Mesenchymal stem cell (in vitro differentiated cells and primary cell): ENCODE measurements around the gene KRTAP3-2.
A peak's percentile ranks its signal among the peaks of the same experiment; 100 is the strongest.

ENCODE experiments used
- DNase-seq: peaks from one replicate; pipeline ENCODE4 v3.0.0-alpha.2; 2013
- H2AFZ ChIP-seq: one replicate; pipeline ENCODE4 v1.6.1; 2013; ENCODE audit warnings: low read depth, mild to moderate bottlenecking, control low read depth, inconsistent platforms, low read length, moderate library complexity
- H2AK5ac ChIP-seq: 2 replicates; pipeline ENCODE4 v1.6.1; 2013; ENCODE audit warnings: low read length, moderate library complexity, mild to moderate bottlenecking, inconsistent platforms; ENCODE audit not compliant: severe bottlenecking
- H2BK120ac ChIP-seq: one replicate; pipeline ENCODE4 v1.6.1; 2013; ENCODE audit warnings: low read depth, mild to moderate bottlenecking, inconsistent platforms, low read length, moderate library complexity
- H2BK12ac ChIP-seq, 2 experiments: one replicate each; pipeline ENCODE4 v1.6.1; 2013; ENCODE audit warnings: inconsistent platforms in 2 of 2, low read length in 2 of 2, mild to moderate bottlenecking in 2 of 2, moderate library complexity in 2 of 2, control low read depth in 1 of 2
- H2BK15ac ChIP-seq: one replicate; pipeline ENCODE4 v1.6.1; 2013; ENCODE audit warnings: mild to moderate bottlenecking, low read depth, inconsistent platforms; ENCODE audit not compliant: poor library complexity, severe bottlenecking
- H2BK5ac ChIP-seq: 2 replicates; pipeline ENCODE4 v1.6.1; 2013; ENCODE audit warnings: low read depth, mild to moderate bottlenecking, low read length, control low read depth, inconsistent platforms; ENCODE audit not compliant: poor library complexity, severe bottlenecking
- H3K14ac ChIP-seq, 2 experiments: one replicate each; pipeline ENCODE4 v1.6.1; 2013; ENCODE audit warnings: inconsistent platforms in 2 of 2, low read length in 2 of 2, control low read depth in 1 of 2, mild to moderate bottlenecking in 1 of 2, moderate library complexity in 1 of 2
- H3K18ac ChIP-seq, 2 experiments: one replicate each; pipeline ENCODE4 v1.6.1; 2013; ENCODE audit warnings: inconsistent platforms in 2 of 2, low read length in 2 of 2, control low read depth in 1 of 2, low read depth in 1 of 2, mild to moderate bottlenecking in 1 of 2
- H3K23ac ChIP-seq, 2 experiments: one replicate each; pipeline ENCODE4 v1.6.1; 2013; ENCODE audit warnings: inconsistent platforms in 2 of 2, low read length in 2 of 2, mild to moderate bottlenecking in 2 of 2, moderate library complexity in 2 of 2, control low read depth in 1 of 2
- H3K27ac ChIP-seq: 2 replicates; pipeline ENCODE4 v1.5.1; 2013; ENCODE audit warnings: mild to moderate bottlenecking, moderate library complexity, low read length, control low read depth, inconsistent platforms; ENCODE audit not compliant: poor library complexity, severe bottlenecking
- H3K27me3 ChIP-seq, 2 experiments: 2 replicates each; pipeline versions ENCODE4 v1.6.1 to v1.7.0; 2013; ENCODE audit warnings: low read length in 2 of 2, mild to moderate bottlenecking in 2 of 2, moderate library complexity in 2 of 2, control low read depth in 1 of 2, inconsistent platforms in 1 of 2; ENCODE audit not compliant: control insufficient read depth in 1 of 2, insufficient read depth in 1 of 2
- H3K36me3 ChIP-seq, 2 experiments: 2 replicates each; pipeline versions ENCODE4 v1.6.1 to v1.7.0; 2013; ENCODE audit warnings: low read length in 2 of 2, control low read depth in 1 of 2, inconsistent platforms in 1 of 2, low read depth in 1 of 2, mild to moderate bottlenecking in 1 of 2; ENCODE audit not compliant: insufficient read depth in 2 of 2, control insufficient read depth in 1 of 2
- H3K4ac ChIP-seq, 2 experiments: one replicate each; pipeline ENCODE4 v1.6.1; 2013; ENCODE audit warnings: inconsistent platforms in 2 of 2, low read length in 2 of 2, mild to moderate bottlenecking in 2 of 2, moderate library complexity in 2 of 2, control low read depth in 1 of 2, low read depth in 1 of 2
- H3K4me1 ChIP-seq: 2 replicates; pipeline ENCODE4 v1.6.1; 2013; ENCODE audit warnings: low read depth, low read length, control low read depth; ENCODE audit not compliant: control insufficient read depth, insufficient read depth
- H3K4me2 ChIP-seq: 2 replicates; pipeline ENCODE4 v1.6.1; 2013; ENCODE audit warnings: low read length, mild to moderate bottlenecking, inconsistent platforms; ENCODE audit not compliant: poor library complexity, severe bottlenecking
- H3K4me3 ChIP-seq, 2 experiments: 2 replicates each; pipeline versions ENCODE4 v1.5.1 to v1.7.0; 2013; ENCODE audit warnings: low read length in 2 of 2, mild to moderate bottlenecking in 2 of 2, control low read depth in 1 of 2, low read depth in 1 of 2; ENCODE audit not compliant: insufficient read depth in 1 of 2
- H3K79me1 ChIP-seq: replicated peaks from 2 replicates; pipeline ENCODE4 v1.6.1; 2013; ENCODE audit warnings: mild to moderate bottlenecking, control low read depth, low read length, inconsistent platforms; ENCODE audit not compliant: poor library complexity, severe bottlenecking
- H3K9ac ChIP-seq: 2 replicates; pipeline ENCODE4 v1.7.0; 2013; ENCODE audit warnings: mild to moderate bottlenecking, low read length, moderate library complexity
- H3K9me3 ChIP-seq: 2 replicates; pipeline ENCODE4 v1.7.0; 2013; ENCODE audit warnings: mild to moderate bottlenecking, low read length; ENCODE audit not compliant: control insufficient read depth
- H4K8ac ChIP-seq: one replicate; pipeline ENCODE4 v1.6.1; 2013; ENCODE audit warnings: inconsistent platforms, mild to moderate bottlenecking, low read length, moderate library complexity
- H4K91ac ChIP-seq: one replicate; pipeline ENCODE4 v1.6.1; 2013; ENCODE audit warnings: mild to moderate bottlenecking, low read length, inconsistent platforms
- WGBS: methylation state at CpG from one replicate; pipeline ENCODE4 v1.1.7; 2013; ENCODE audit warnings: mixed read lengths; 5-methylcytosine and 5-hydroxymethylcytosine counted together

Gene KRTAP3-2

GRCh38 chr17:40992666-40993065 lies 7.0 kb downstream of the KRTAP3-2 start:
- Histone ChIP-seq H3K14ac (no peak overlapping the region), H3K4me3 (no peak overlapping the region), H2AK5ac (no peak overlapping the region), H3K4me2 (no peak overlapping the region), H3K4ac (no peak overlapping the region), H2BK12ac (no peak overlapping the region), H3K27me3 (no peaks in the 10 kb centered on the region), H3K9ac (no peak overlapping the region), H3K23ac (no peak overlapping the region), H3K36me3 (no peaks in the 10 kb centered on the region), H2BK5ac (no peak overlapping the region), H3K27ac (no peak overlapping the region), H4K8ac (no peak overlapping the region), H2BK15ac (no peak overlapping the region), H2BK120ac (no peak overlapping the region), H3K4me1 (peaks cover 2% of the 10 kb centered on the region), H3K9me3 (no peaks in the 10 kb centered on the region), H2AFZ (no peak overlapping the region), H3K18ac (no peak overlapping the region), H4K91ac (no peak overlapping the region), H3K79me1 (no peaks in the 10 kb centered on the region)
- 81% methylated on average over 1 of the region's 3 CpGs for WGBS
- DNase-seq: no peak

- DNase-seq: no peak
- H3K9ac ChIP-seq: no peak overlapping the region
- H3K4me1 ChIP-seq: no peaks in the 10 kb centered on the region
- no peak overlapping the region for H4K8ac ChIP-seq
- no peak overlapping the region for H3K4me2 ChIP-seq
- 63% methylated on average over 8 of the region's 8 CpGs for WGBS
- H3K23ac ChIP-seq: no peak overlapping the region
- peak overlapping the region; percentile 5 for H2AFZ ChIP-seq
- H3K4me3 ChIP-seq: no peak overlapping the region
- H3K4ac ChIP-seq: no peak overlapping the region
- no peak overlapping the region for H2BK15ac ChIP-seq
- no peak overlapping the region for H2AK5ac ChIP-seq
- H3K18ac ChIP-seq: no peak overlapping the region
- H2BK12ac ChIP-seq: no peak overlapping the region
- no peaks in the 10 kb centered on the region for H3K27me3 ChIP-seq
- H3K36me3 ChIP-seq: no peaks in the 10 kb centered on the region
- H2BK5ac ChIP-seq: no peak overlapping the region
- no peak overlapping the region for H4K91ac ChIP-seq
- no peaks in the 10 kb centered on the region for H3K9me3 ChIP-seq
- H2BK120ac ChIP-seq: no peak overlapping the region
- no peaks in the 10 kb centered on the region for H3K79me1 ChIP-seq
- H3K27ac ChIP-seq: no peak overlapping the region
- no peak overlapping the region for H3K14ac ChIP-seq
Measured at GRCh38 chr17:40986920-40987319, 12.8 kb downstream of the KRTAP3-2 start.

- Histone ChIP-seq H2BK5ac (no peak within 1 kb of the TSS), H3K4me2 (no peak within 1 kb of the TSS), H2BK120ac (no peak within 1 kb of the TSS), H3K79me1 (no peaks in the 10 kb centered on the region), H3K23ac (no peak within 1 kb of the TSS), H3K4ac (no peak within 1 kb of the TSS), H3K36me3 (no peaks in the 10 kb centered on the region), H3K9me3 (no peaks in the 10 kb centered on the region), H2AK5ac (no peak within 1 kb of the TSS), H2AFZ (no peak within 1 kb of the TSS), H3K18ac (no peak within 1 kb of the TSS), H4K91ac (no peak within 1 kb of the TSS), H2BK15ac (no peak within 1 kb of the TSS), H3K4me1 (peaks cover 5% of the 10 kb centered on the region), H3K4me3 (peak within 1 kb of the TSS in 1 of 2 experiments; percentile 4), H2BK12ac (no peak within 1 kb of the TSS), H3K14ac (peak within 1 kb of the TSS in 1 of 2 experiments; percentile 26), H3K27ac (no peak within 1 kb of the TSS), H4K8ac (no peak within 1 kb of the TSS), H3K27me3 (no peaks in the 10 kb centered on the region), H3K9ac (no peak within 1 kb of the TSS)
- no peak for DNase-seq
- WGBS: no CpG with 5 or more reads among the region's 3 CpGs
Measured at GRCh38 chr17:40984226-40984625, 15.5 kb downstream of the KRTAP3-2 start, which contains the start of gene KRT40. Gene KRT40 (minus strand): TSS chr17:40984326. CDS start chr17:40984273, 53 bp downstream.

- H4K91ac ChIP-seq: no peak overlapping the region
- H3K18ac ChIP-seq: no peak overlapping the region
- no peak overlapping the region for H3K4me2 ChIP-seq
- H4K8ac ChIP-seq: no peak overlapping the region
- H3K4ac ChIP-seq: no peak overlapping the region
- no peak overlapping the region for H2BK120ac ChIP-seq
- H2BK15ac ChIP-seq: no peak overlapping the region
- H3K23ac ChIP-seq: no peak overlapping the region
- DNase-seq: no peak
- peak overlapping the region; percentile 65 for H3K9ac ChIP-seq
- H3K14ac ChIP-seq: no peak overlapping the region
- H3K27me3 ChIP-seq: no peaks in the 10 kb centered on the region
- 70% methylated on average over 3 of the region's 5 CpGs for WGBS
- H3K4me3 ChIP-seq: peak overlapping the region in 1 of 2 experiments; percentile 50
- no peak overlapping the region for H2AK5ac ChIP-seq
- H3K9me3 ChIP-seq: no peaks in the 10 kb centered on the region
- no peak overlapping the region for H2BK5ac ChIP-seq
- H2AFZ ChIP-seq: no peak overlapping the region
- H2BK12ac ChIP-seq: no peak overlapping the region
- no peaks in the 10 kb centered on the region for H3K36me3 ChIP-seq
- H3K27ac ChIP-seq: no peak overlapping the region
- H3K79me1 ChIP-seq: no peaks in the 10 kb centered on the region
- H3K4me1 ChIP-seq: peaks cover 8% of the 10 kb centered on the region
Measured at GRCh38 chr17:40981115-40981514, 18.6 kb downstream of the KRTAP3-2 start.
